Fibroblast of pulmonary artery (primary cell): ENCODE results near the gene PXYLP1.
A peak's percentile ranks its signal among the peaks of the same experiment; 100 is the strongest.
"Not testable (repeated sequence)": the region's sequence is repeated elsewhere in the genome, so short reads cannot be mapped to it uniquely, and the experiment has no call there.

Source experiments
- DNase-seq: peaks from one replicate; pipeline ENCODE4 v3.0.0-alpha.2; 2010; ENCODE audit warnings: low read depth
- H3K4me3 ChIP-seq: replicated peaks from 2 replicates; pipeline ENCODE4 v1.5.1; 2011; ENCODE audit warnings: low read depth, mild to moderate bottlenecking, control low read depth, low read length, moderate library complexity
- TF ChIP-seq, protein P1 (sequence below): IDR thresholded peaks from 2 replicates; pipeline ENCODE4 v1.5.1; 2011; ENCODE audit warnings: mild to moderate bottlenecking, control low read depth, low read length, inconsistent platforms; ENCODE audit errors: missing control alignments

The PXYLP1 gene

GRCh38 chr3:141288336-141288990 is 56.8 kb downstream of the PXYLP1 start:
- H3K4me3 ChIP-seq: no peak overlapping the region
- no peak for DNase-seq
- TF ChIP-seq, protein P1, sequence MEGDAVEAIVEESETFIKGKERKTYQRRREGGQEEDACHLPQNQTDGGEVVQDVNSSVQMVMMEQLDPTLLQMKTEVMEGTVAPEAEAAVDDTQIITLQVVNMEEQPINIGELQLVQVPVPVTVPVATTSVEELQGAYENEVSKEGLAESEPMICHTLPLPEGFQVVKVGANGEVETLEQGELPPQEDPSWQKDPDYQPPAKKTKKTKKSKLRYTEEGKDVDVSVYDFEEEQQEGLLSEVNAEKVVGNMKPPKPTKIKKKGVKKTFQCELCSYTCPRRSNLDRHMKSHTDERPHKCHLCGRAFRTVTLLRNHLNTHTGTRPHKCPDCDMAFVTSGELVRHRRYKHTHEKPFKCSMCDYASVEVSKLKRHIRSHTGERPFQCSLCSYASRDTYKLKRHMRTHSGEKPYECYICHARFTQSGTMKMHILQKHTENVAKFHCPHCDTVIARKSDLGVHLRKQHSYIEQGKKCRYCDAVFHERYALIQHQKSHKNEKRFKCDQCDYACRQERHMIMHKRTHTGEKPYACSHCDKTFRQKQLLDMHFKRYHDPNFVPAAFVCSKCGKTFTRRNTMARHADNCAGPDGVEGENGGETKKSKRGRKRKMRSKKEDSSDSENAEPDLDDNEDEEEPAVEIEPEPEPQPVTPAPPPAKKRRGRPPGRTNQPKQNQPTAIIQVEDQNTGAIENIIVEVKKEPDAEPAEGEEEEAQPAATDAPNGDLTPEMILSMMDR: no peak

DNA sequence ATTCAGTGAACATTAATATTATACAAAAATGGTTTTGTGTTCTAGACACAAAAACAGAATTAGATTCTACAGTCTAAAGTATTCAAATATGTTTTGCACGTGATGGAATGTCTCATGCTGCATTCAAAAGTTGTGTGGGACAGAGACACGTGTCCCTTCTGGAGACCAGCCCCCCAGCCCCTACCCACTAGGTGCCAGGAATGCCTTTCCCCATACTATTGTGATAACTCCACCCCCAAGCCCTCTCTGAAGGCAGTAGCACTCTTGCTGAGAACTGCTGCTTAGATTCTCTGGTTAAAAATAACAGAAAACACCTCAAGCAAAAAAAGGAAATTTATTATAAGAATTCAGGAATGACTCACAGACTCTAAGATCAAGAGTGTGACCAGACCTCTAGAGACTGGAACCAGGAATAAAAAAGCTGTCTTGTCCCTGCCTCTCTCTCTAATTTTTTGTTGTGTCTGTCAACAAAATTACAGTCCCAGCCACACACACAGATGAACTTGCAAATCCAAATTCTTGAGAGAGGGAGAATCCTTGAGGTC is 57.7 kb downstream of the PXYLP1 start:
- TF ChIP-seq, protein P1: no peak
- DNase-seq: no peak
- H3K4me3 ChIP-seq: no peak overlapping the region

- TF ChIP-seq, protein P1: no peak
- DNase-seq: no peak
- H3K4me3 ChIP-seq: no peak overlapping the region
These were observed 60.1 kb downstream of the PXYLP1 start for GRCh38 chr3:141291559-141292355.

GRCh38 chr3:141292356-141293058 is 60.9 kb downstream of the PXYLP1 start:
- TF ChIP-seq, protein P1: no peak
- H3K4me3 ChIP-seq: no peak overlapping the region
- no peak for DNase-seq

GRCh38 chr3:141294301-141294700 is 62.7 kb downstream of the PXYLP1 start:
- peak overlapping the region; percentile 52 for H3K4me3 ChIP-seq
- TF ChIP-seq, protein P1: no peak
- DNase-seq: no peak

DNA sequence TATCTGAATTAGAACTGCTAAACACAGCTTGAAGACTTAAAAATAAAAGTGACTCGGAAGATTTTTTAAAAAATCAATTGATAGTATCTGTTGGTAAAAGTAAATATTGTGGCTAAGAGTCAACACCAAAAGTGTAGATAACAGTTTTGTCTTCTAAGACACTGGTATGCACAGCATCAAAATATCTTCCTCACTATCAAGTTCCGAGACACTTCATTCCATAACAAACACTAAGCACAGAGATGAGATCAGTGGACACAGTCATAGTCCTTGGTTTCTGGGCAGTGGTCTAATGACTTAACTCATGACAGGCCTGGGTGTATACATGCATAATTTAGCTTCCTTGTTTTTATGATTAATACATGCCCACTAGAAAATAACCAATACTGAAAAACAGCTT is 63.2 kb downstream of the PXYLP1 start:
- DNase-seq: peak; percentile 68
- peak overlapping the region; percentile 52 for H3K4me3 ChIP-seq
- TF ChIP-seq, protein P1: no peak

DNA sequence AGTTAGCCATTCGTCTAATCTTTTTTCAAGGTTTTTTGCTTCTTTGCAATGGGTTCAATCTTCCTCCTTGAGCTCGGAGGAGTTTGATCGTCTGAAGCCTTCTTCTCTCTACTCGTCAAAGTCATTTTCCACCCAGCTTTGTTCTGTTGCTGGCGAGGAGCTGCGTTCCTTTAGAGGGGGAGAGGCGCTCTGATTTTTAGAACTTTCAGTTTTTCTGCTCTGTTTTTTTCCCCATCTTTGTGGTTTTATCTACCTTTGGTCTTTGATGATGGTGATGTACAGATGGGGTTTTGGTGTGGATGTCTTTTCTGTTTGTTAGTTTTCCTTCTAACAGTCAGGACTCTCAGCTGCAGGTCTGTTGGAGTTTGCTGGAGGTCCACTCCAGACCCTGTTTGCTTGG is 68.8 kb downstream of the PXYLP1 start:
- H3K4me3 ChIP-seq, DNase-seq: not testable (repeated sequence)
